ENCODE measurements around the gene LAMC1. TPM values are rescaled to one million over a fixed set of nuclear protein-coding genes. Genes with fewer than 3 reads are reported as not detected.

The LAMC1 gene
- total RNA-seq, 1 experiment from 2014 or later: 95.5 TPM

DNA sequence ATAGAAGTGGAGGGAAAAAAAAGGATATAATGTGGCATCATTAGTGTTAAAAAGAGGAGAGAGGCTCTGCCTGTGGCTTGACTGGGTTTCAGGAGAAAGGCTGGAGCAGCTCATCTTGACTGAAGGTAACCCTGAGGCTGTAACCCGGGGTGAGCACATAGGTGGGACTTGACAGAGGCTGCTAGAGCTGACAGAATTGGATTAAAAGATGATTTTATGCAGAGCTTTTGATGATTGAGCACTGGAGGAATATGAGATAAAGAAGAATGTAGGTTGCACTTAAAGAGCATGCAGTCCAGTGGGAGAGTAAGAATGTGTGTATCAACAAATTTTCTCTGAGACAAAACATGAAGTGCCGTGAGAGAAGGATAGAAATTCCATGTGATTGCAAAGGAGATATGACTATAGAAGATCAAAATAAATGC lies 17.3 kb downstream of the LAMC1 start:
- ChIA-PET POLR2A (ENCODE audit: low non-redundant PET) (no interaction called here), CTCF (no interaction called here)
- H3K4me3 ChIP-seq (ENCODE audit: low read depth, low read length, poor library complexity, severe bottlenecking): peak overlapping the region; percentile 23
- no peaks in the 10 kb centered on the region for H3K27me3 ChIP-seq (replicated peaks; ENCODE audit: insufficient read depth, low read depth, low read length, poor library complexity)
- TF ChIP-seq EZH2 (IDR thresholded peaks at IDR 0.05; ENCODE audit: borderline replicate concordance, low read depth, low read length, poor library complexity, severe bottlenecking): no peak
- TF ChIP-seq, protein P1, sequence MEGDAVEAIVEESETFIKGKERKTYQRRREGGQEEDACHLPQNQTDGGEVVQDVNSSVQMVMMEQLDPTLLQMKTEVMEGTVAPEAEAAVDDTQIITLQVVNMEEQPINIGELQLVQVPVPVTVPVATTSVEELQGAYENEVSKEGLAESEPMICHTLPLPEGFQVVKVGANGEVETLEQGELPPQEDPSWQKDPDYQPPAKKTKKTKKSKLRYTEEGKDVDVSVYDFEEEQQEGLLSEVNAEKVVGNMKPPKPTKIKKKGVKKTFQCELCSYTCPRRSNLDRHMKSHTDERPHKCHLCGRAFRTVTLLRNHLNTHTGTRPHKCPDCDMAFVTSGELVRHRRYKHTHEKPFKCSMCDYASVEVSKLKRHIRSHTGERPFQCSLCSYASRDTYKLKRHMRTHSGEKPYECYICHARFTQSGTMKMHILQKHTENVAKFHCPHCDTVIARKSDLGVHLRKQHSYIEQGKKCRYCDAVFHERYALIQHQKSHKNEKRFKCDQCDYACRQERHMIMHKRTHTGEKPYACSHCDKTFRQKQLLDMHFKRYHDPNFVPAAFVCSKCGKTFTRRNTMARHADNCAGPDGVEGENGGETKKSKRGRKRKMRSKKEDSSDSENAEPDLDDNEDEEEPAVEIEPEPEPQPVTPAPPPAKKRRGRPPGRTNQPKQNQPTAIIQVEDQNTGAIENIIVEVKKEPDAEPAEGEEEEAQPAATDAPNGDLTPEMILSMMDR (conservative IDR thresholded peaks at IDR 0.05; ENCODE audit: low read depth, low read length): no peak
- TSS peak; percentile 45 for BruUV-seq (replicated peaks)
- DNase-seq (ENCODE audit: low spot score): peak; percentile 53
- peak overlapping the region; percentile 98 for H3K27ac ChIP-seq (ENCODE audit: low read depth, low read length, poor library complexity, severe bottlenecking)
- H3K9me3 ChIP-seq (ENCODE audit: low read depth, low read length, poor library complexity, severe bottlenecking): no peaks in the 10 kb centered on the region
- H3K36me3 ChIP-seq (ENCODE audit: insufficient read depth, low read length, poor library complexity, severe bottlenecking): no peaks in the 10 kb centered on the region
- intact Hi-C loops (cut with micrococcal nuclease; ENCODE audit: unreplicated experiment): loop anchor here (2.0 kb wide), 1 partner anchor 30 kb away; no protein-coding TSS in a partner anchor
- H3K4me1 ChIP-seq (ENCODE audit: insufficient read depth, low read length, poor library complexity, severe bottlenecking): peaks cover 86% of the 10 kb centered on the region

DNA sequence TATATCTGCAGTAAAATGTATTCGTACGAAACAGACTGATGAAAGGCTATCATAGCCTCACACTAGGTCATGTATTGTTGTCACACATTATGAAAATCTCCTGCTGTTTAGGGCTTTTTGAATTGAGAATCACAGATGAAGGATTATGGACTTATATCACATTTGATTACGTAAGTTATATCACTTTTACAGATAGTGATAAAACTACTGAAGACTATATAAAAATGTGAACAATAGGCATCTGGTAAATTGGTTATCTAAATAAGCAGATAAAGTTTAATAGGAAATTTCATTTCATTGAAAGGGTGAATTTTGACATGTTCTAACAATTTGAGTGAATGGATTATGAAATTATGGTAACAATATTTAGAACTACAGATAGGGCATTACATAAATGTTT lies 20.0 kb downstream of the LAMC1 start:
- Histone ChIP-seq H3K36me3 (ENCODE audit: insufficient read depth, low read length, poor library complexity, severe bottlenecking) (no peaks in the 10 kb centered on the region), H3K4me1 (ENCODE audit: insufficient read depth, low read length, poor library complexity, severe bottlenecking) (peaks cover 95% of the 10 kb centered on the region), H3K27ac (ENCODE audit: low read depth, low read length, poor library complexity, severe bottlenecking) (peak overlapping the region; percentile 98), H3K27me3 (replicated peaks; ENCODE audit: insufficient read depth, low read depth, low read length, poor library complexity) (no peaks in the 10 kb centered on the region), H3K4me3 (ENCODE audit: low read depth, low read length, poor library complexity, severe bottlenecking) (no peak overlapping the region), H3K9me3 (ENCODE audit: low read depth, low read length, poor library complexity, severe bottlenecking) (no peaks in the 10 kb centered on the region)
- DNase-seq (ENCODE audit: low spot score): no peak
- ChIA-PET CTCF (no interaction called here), POLR2A (ENCODE audit: low non-redundant PET) (no interaction called here)
- TF ChIP-seq, protein P1 (conservative IDR thresholded peaks at IDR 0.05; ENCODE audit: low read depth, low read length): no peak
- no peak for TF ChIP-seq EZH2 (IDR thresholded peaks at IDR 0.05; ENCODE audit: borderline replicate concordance, low read depth, low read length, poor library complexity, severe bottlenecking)
- intact Hi-C loops (cut with micrococcal nuclease; ENCODE audit: unreplicated experiment): no loop called here
- no TSS peak for BruUV-seq (replicated peaks)

DNA sequence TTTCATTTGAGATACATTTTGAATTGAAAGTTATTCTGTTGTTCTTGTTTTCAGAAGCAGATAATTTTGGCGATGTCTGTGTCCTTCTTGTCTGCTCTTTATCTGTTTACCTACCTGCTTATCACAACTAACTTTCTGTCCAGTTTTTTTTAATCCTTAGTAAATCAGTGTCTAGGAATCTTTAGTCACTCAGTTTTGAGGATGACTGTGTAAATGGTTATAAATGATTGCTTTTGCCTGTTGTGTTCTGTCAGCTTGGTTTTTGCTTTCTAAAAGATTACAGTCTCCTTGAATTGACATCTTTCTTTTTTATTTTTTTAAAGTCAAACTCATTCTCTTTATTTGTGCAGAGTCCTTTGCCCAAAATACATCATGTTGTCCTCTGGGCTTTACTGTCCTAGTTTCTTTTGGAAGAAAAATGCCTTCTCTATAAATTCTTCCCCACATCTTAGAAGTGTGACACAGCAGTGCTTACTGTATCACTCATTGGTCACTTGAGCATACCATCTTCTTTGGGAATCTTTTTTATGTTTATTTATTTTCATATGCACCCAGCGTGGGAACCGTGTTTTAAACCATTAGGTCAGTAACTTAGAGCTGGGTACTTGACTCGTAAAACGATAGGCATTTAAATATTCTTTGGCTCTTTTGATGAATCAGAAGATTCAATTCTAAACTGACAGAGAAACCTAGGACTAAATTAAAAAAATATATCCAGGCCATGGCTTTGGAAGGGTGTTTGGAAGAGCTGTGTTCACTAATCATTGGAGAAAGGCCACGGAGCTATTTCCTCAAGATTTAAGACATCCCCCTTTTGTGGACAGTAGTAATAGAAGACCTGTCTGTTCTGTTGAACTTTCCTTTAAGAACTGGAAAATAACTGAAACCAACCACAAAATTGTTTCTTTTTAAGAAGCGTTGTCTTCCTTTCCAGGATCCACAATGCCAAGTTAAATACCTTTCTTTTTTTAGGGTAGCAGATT lies 20.9 kb downstream of the LAMC1 start:
- intact Hi-C loops (cut with micrococcal nuclease; ENCODE audit: unreplicated experiment): no loop called here
- BruUV-seq (replicated peaks): no TSS peak
- Histone ChIP-seq H3K4me1 (ENCODE audit: insufficient read depth, low read length, poor library complexity, severe bottlenecking) (peaks cover 86% of the 10 kb centered on the region), H3K27ac (ENCODE audit: low read depth, low read length, poor library complexity, severe bottlenecking) (peak overlapping the region; percentile 20), H3K9me3 (ENCODE audit: low read depth, low read length, poor library complexity, severe bottlenecking) (no peaks in the 10 kb centered on the region), H3K4me3 (ENCODE audit: low read depth, low read length, poor library complexity, severe bottlenecking) (no peak overlapping the region), H3K27me3 (replicated peaks; ENCODE audit: insufficient read depth, low read depth, low read length, poor library complexity) (no peaks in the 10 kb centered on the region), H3K36me3 (ENCODE audit: insufficient read depth, low read length, poor library complexity, severe bottlenecking) (no peaks in the 10 kb centered on the region)
- no peak for DNase-seq (ENCODE audit: low spot score)
- POLR2A ChIA-PET (ENCODE audit: low non-redundant PET): no interaction called here
- TF ChIP-seq, protein P1 (conservative IDR thresholded peaks at IDR 0.05; ENCODE audit: low read depth, low read length): no peak
- TF ChIP-seq EZH2 (IDR thresholded peaks at IDR 0.05; ENCODE audit: borderline replicate concordance, low read depth, low read length, poor library complexity, severe bottlenecking): no peak
- CTCF ChIA-PET: no interaction called here

Data from A673 (cell line).